HG03175 (cell line): ENCODE measurements around the gene SURF2.
"Not testable (repeated sequence)": the region's sequence is repeated elsewhere in the genome, so short reads cannot be mapped to it uniquely, and the experiment has no call there.

Experiments used
- ATAC-seq: cut with Tn5 transposase; IDR thresholded peaks from one replicate; pipeline ENCODE4 v1.9.1; 2021; ENCODE audit warnings: mild to moderate bottlenecking, moderate library complexity; ENCODE audit not compliant: unreplicated experiment

The SURF2 gene

GRCh38 chr9:133356391-133357091 lies at the start of gene SURF2, which contains the start of gene SURF1:
SURF2 (plus strand) TSS chr9:133356550; CDS start chr9:133356593, 43 bp downstream.
SURF1 (minus strand) TSS chr9:133356487; CDS start chr9:133356453, 34 bp downstream.
- peak; percentile 77 for ATAC-seq

GRCh38 chr9:133307301-133307700 lies 49.0 kb upstream of the SURF2 start:
- no peak for ATAC-seq

- ATAC-seq, result no peak
Measured at GRCh38 chr9:133309608-133310007, 46.7 kb upstream of the SURF2 start.

GRCh38 chr9:133315997-133316396 lies 40.4 kb upstream of the SURF2 start:
- ATAC-seq, result no peak

GRCh38 chr9:133317551-133317950 lies 38.8 kb upstream of the SURF2 start:
- ATAC-seq, result not testable (repeated sequence)

GRCh38 chr9:133320421-133320881 lies 35.9 kb upstream of the SURF2 start:
- ATAC-seq, result no peak

- ATAC-seq, result no peak
Measured at GRCh38 chr9:133321411-133321935, 34.9 kb upstream of the SURF2 start.

- ATAC-seq, result no peak
Measured at GRCh38 chr9:133322701-133323100, 33.6 kb upstream of the SURF2 start.

GRCh38 chr9:133323211-133323610 lies 33.1 kb upstream of the SURF2 start:
- no peak for ATAC-seq

GRCh38 chr9:133323991-133324703 lies 32.2 kb upstream of the SURF2 start:
- ATAC-seq, result no peak

- not testable (repeated sequence) for ATAC-seq
Measured at GRCh38 chr9:133327021-133327420, 29.3 kb upstream of the SURF2 start.

GRCh38 chr9:133327834-133328484 lies 28.4 kb upstream of the SURF2 start:
- no peak for ATAC-seq

- ATAC-seq, result not testable (repeated sequence)
Measured at GRCh38 chr9:133329306-133330156, 26.8 kb upstream of the SURF2 start.

- ATAC-seq, result no peak
Measured at GRCh38 chr9:133331221-133331620, 25.1 kb upstream of the SURF2 start.

- ATAC-seq, result no peak
Measured at GRCh38 chr9:133331641-133332380, 24.5 kb upstream of the SURF2 start.

GRCh38 chr9:133332381-133332730 lies 24.0 kb upstream of the SURF2 start:
- no peak for ATAC-seq

GRCh38 chr9:133333011-133333410 lies 23.3 kb upstream of the SURF2 start:
- ATAC-seq, result no peak

GRCh38 chr9:133333566-133333965 lies 22.8 kb upstream of the SURF2 start:
- ATAC-seq, result no peak

GRCh38 chr9:133334161-133334560 lies 22.2 kb upstream of the SURF2 start:
- no peak for ATAC-seq

GRCh38 chr9:133334888-133335287 lies 21.5 kb upstream of the SURF2 start:
- ATAC-seq, result not testable (repeated sequence)
